T-helper 2 cell treated with Interferon-gamma antibody and Interleukin-4, amounts not matched to agents 5 μg/mL and 100 μg/mL, for 36 hours (primary cell): ENCODE data around the gene NISCH.

ENCODE experiments used
- DNase-seq: peaks from one replicate; pipeline ENCODE4 v3.0.0; 2021; ENCODE audit warnings: low spot score
- H3K27ac Mint-ChIP-seq: one replicate; pipeline ENCODE4 v1.8.0; 2021; ENCODE audit warnings: mild to moderate bottlenecking, mixed read lengths
- H3K27me3 Mint-ChIP-seq: one replicate; pipeline ENCODE4 v1.8.0; 2021; ENCODE audit warnings: low read depth, mixed read lengths
- H3K36me3 Mint-ChIP-seq: one replicate; pipeline ENCODE4 v1.8.0; 2021; ENCODE audit warnings: low read depth, mixed read lengths
- H3K4me1 Mint-ChIP-seq: one replicate; pipeline ENCODE4 v1.8.0; 2021; ENCODE audit warnings: low read depth, mixed read lengths
- H3K4me3 Mint-ChIP-seq: one replicate; pipeline ENCODE4 v1.8.0; 2022; ENCODE audit warnings: mild to moderate bottlenecking, moderate library complexity, mixed read lengths
- H3K9me3 Mint-ChIP-seq: one replicate; pipeline ENCODE4 v1.8.0; 2021; ENCODE audit warnings: mixed read lengths

The NISCH gene

GRCh38 chr3:52493232-52494017 is 38.0 kb downstream of the NISCH start:
- no peaks in the 10 kb centered on the region for H3K27me3 Mint-ChIP-seq
- no peak for DNase-seq
- H3K4me3 Mint-ChIP-seq, result no peak overlapping the region
- no peaks in the 10 kb centered on the region for H3K4me1 Mint-ChIP-seq
- no peaks in the 10 kb centered on the region for H3K9me3 Mint-ChIP-seq
- peaks cover 13% of the 10 kb centered on the region for H3K36me3 Mint-ChIP-seq
- no peak overlapping the region for H3K27ac Mint-ChIP-seq

GRCh38 chr3:52494445-52494844 is 39.0 kb downstream of the NISCH start:
- Mint-ChIP-seq H3K9me3 (no peaks in the 10 kb centered on the region), H3K27ac (no peak overlapping the region), H3K27me3 (no peaks in the 10 kb centered on the region), H3K4me3 (no peak overlapping the region), H3K36me3 (peaks cover 13% of the 10 kb centered on the region), H3K4me1 (no peaks in the 10 kb centered on the region)
- DNase-seq, result no peak

DNA sequence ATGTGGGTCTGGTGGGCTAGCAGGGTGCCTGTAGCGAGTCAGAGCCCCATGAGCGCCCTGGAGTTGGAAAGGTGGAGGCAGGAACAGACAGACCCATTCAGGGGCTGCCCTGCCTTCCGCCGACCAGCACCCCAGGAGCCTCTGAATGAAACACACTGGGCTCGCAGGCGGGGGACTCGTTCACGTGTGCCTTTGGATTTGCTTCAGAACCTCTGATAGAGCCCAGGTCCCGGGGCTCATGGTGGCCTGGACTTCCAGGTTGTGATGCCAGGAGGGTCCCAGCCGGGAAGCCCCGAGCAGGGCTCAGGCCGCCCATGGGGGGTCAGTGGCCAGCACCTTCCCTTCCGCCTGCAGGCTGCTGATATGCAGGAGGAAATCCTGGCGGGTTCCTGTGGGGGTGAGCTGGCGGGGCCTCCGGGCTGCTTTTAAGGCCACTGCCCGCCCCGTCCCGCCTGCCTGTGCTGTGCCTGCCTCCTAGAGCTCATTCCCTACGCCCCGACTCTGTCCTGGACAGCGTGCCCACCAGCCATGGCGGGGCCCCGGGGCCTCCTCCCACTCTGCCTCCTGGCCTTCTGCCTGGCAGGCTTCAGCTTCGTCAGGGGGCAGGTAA is 39.6 kb downstream of the NISCH start, which contains the start of gene STAB1:
Gene STAB1 (plus strand): TSS at position 453 of the 610 bp plus-strand sequence. CDS start 76 bp downstream, at position 529.
- no peak for DNase-seq
- Mint-ChIP-seq H3K9me3 (no peaks in the 10 kb centered on the region), H3K27ac (no peak within 1 kb of the TSS), H3K27me3 (no peaks in the 10 kb centered on the region), H3K4me3 (no peak within 1 kb of the TSS), H3K36me3 (peaks cover 10% of the 10 kb centered on the region), H3K4me1 (no peaks in the 10 kb centered on the region)

GRCh38 chr3:52495777-52496602 is 40.6 kb downstream of the NISCH start:
- Mint-ChIP-seq H3K4me3 (no peak overlapping the region), H3K27ac (no peak overlapping the region), H3K9me3 (no peaks in the 10 kb centered on the region), H3K36me3 (peaks cover 6% of the 10 kb centered on the region), H3K27me3 (no peaks in the 10 kb centered on the region), H3K4me1 (no peaks in the 10 kb centered on the region)
- no peak for DNase-seq

DNA sequence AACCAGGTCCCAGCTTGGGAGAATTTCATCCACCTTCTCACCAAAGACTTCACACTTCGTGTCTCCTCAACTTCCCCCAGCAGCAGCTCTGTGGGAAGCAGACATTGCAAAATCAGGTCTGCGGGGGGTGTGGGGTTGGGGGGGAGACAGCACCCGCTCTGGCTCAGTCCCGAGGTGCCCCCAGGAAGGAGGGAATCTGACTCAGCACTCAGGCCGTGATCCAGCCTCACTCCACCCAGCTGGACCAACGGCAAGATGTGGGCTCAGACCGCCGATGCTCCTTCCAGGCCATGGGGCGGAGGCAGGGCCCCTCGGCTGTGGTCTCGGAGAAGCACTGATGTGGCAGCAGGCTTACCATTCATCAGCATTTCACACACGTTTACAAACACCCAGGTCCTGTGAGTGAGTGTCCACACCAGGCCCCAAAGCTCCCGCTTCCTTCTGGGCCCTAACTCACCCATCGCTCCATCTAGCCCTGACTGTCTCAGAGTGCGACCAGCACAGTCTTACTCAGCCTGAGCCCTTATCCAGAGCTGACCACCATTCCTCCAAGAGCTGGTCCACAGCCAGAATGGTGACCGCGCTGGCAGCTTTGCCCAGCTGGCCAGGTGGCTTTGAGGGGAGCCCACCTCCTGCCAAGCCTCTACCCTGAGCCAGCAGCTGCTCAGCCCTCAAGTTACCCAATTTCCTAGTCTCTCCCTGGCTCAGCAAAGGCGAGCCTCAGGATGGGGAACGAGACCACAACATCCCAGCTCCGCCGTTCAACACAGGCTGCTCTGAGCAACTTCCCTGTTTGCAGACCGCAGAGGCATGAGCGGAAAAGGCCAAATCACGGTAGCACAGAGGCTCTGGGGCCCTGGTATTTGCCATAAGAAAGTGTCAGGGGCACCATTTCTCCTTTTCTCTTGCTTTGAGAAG is 43.0 kb downstream of the NISCH start:
- H3K4me3 Mint-ChIP-seq, result no peak overlapping the region
- no peaks in the 10 kb centered on the region for H3K4me1 Mint-ChIP-seq

GRCh38 chr3:52501046-52501445 is 45.6 kb downstream of the NISCH start:
- Mint-ChIP-seq H3K27ac (no peak overlapping the region), H3K36me3 (no peaks in the 10 kb centered on the region)

More for the DNA sequence above, 43.0 kb downstream of the NISCH start:
- Mint-ChIP-seq H3K36me3 (no peaks in the 10 kb centered on the region), H3K27me3 (no peaks in the 10 kb centered on the region), H3K27ac (no peak overlapping the region), H3K9me3 (no peaks in the 10 kb centered on the region)
- no peak for DNase-seq

DNA sequence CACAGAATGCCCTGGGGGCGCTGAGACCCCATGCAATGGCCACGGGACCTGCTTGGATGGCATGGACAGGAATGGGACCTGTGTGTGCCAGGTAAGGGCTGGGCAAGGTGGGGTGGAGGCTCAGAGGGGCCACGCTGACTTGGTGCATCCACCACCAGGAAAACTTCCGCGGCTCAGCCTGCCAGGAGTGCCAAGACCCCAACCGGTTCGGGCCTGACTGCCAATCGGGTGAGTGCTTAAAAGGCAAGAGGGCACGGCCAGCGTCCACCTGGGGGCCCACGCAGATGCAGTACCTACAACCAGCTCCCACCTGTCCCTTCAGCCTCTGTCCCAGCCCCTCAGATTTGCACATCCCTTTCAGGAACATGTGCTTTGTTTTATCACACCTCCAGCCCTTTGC is 46.6 kb downstream of the NISCH start:
- no peaks in the 10 kb centered on the region for H3K4me1 Mint-ChIP-seq
- H3K27me3 Mint-ChIP-seq, result no peaks in the 10 kb centered on the region
- no peak overlapping the region for H3K4me3 Mint-ChIP-seq
- no peak overlapping the region for H3K27ac Mint-ChIP-seq
- H3K9me3 Mint-ChIP-seq, result no peaks in the 10 kb centered on the region
- H3K36me3 Mint-ChIP-seq, result no peaks in the 10 kb centered on the region
- no peak for DNase-seq

More at GRCh38 chr3:52501046-52501445, 45.6 kb downstream of the NISCH start:
- no peaks in the 10 kb centered on the region for H3K4me1 Mint-ChIP-seq
- no peaks in the 10 kb centered on the region for H3K27me3 Mint-ChIP-seq
- no peak overlapping the region for H3K4me3 Mint-ChIP-seq
- DNase-seq, result no peak
- H3K9me3 Mint-ChIP-seq, result no peaks in the 10 kb centered on the region

DNA sequence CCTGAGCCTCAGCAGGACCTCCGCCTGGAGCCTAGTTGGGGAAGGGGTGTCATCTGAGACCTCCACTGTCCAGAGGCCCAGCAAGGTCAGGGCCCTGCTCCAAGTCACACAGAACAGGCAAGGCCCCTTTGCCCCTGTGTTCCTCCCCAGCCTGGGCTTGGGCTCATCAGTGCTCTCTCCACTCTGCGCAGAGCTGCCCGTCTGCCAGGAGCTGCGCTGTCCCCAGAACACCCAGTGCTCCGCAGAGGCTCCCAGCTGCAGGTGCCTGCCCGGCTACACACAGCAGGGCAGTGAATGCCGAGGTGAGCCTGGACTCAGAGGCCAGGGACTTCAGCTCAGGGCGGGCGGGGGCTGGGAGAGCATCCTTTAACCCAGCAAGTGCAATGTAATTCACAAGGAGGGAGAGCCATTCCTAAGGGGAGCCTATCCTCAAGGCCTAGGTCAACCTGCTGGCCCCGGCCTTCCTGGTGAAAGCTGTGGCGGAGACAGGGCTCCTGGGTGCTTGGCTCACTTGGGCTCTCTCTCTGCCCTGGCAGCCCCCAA is 47.5 kb downstream of the NISCH start:
- DNase-seq, result no peak
- Mint-ChIP-seq H3K4me3 (no peak overlapping the region), H3K27ac (no peak overlapping the region), H3K9me3 (no peaks in the 10 kb centered on the region), H3K4me1 (no peaks in the 10 kb centered on the region), H3K27me3 (no peaks in the 10 kb centered on the region), H3K36me3 (no peaks in the 10 kb centered on the region)

DNA sequence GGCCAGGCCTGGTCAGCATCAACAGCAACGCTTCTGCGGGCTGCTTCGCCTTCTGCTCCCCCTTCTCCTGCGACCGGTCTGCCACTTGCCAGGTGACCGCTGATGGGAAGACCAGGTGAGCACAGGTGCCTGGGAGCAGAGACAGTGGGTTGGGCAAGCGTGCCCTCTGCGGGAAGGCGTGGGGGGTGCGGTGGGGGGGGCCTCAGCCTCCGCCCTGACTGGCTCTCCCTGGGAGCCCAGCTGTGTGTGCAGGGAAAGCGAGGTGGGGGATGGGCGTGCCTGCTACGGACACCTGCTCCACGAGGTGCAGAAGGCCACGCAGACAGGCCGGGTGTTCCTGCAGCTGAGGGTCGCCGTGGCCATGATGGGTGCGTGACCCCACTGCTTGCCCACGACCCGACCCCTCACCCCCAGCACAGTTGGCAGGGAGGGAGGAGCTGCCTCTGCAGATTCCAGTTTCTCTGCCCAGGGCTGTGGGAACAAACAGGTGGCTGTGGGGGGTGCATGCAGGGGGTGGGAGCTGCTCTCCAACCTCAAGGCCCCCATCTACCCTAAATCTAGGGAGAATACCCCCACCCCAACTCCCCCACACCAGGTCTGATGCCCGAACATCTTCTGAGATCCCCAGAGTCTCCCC is 48.5 kb downstream of the NISCH start:
- H3K4me1 Mint-ChIP-seq, result no peaks in the 10 kb centered on the region
- no peaks in the 10 kb centered on the region for H3K27me3 Mint-ChIP-seq

GRCh38 chr3:52504977-52505376 is 49.6 kb downstream of the NISCH start:
- DNase-seq, result no peak
- H3K4me3 Mint-ChIP-seq, result no peak overlapping the region
- H3K27ac Mint-ChIP-seq, result no peak overlapping the region
- no peaks in the 10 kb centered on the region for H3K9me3 Mint-ChIP-seq
- H3K4me1 Mint-ChIP-seq, result no peaks in the 10 kb centered on the region
- no peaks in the 10 kb centered on the region for H3K27me3 Mint-ChIP-seq
- H3K36me3 Mint-ChIP-seq, result no peaks in the 10 kb centered on the region

More for the DNA sequence above, 48.5 kb downstream of the NISCH start:
- DNase-seq, result no peak
- Mint-ChIP-seq H3K4me3 (no peak overlapping the region), H3K27ac (no peak overlapping the region), H3K36me3 (no peaks in the 10 kb centered on the region), H3K9me3 (no peaks in the 10 kb centered on the region)

DNA sequence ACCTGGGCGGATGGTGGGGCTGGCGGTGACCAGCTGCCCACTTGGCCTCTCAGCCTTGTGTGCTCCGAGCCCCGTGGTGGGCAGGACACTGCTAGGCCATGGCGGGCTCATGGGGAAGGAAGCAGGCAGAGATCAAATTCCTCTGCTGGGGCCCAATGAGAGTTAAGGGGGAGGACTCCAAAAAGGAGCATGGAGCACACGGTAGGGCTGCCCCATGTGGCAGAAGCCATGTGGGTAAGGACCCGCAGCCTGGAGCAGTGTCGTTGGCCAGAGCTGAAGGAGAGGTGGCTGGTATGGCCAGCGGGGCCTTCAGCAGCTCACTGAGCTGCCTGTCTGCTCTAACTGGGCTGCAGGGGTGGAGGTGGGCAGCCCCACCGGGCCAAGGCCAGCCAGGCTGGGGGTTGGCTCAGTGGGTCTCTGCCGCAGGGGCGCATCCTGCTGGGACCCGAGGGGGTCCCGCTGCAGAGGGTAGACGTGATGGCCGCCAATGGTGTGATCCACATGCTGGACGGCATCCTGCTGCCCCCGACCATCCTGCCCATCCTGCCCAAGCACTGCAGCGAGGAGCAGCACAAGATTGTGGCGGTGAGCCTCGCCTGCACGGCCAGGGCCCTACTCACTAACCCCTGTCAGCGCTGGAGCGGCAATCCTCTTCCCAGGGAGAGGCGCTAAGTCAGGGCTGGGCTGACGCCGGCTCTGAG is 51.0 kb downstream of the NISCH start:
- H3K9me3 Mint-ChIP-seq, result no peaks in the 10 kb centered on the region
- no peaks in the 10 kb centered on the region for H3K27me3 Mint-ChIP-seq
- no peak overlapping the region for H3K4me3 Mint-ChIP-seq
- H3K27ac Mint-ChIP-seq, result no peak overlapping the region
- DNase-seq, result no peak
- H3K36me3 Mint-ChIP-seq, result no peaks in the 10 kb centered on the region
- H3K4me1 Mint-ChIP-seq, result no peaks in the 10 kb centered on the region

- no peaks in the 10 kb centered on the region for H3K27me3 Mint-ChIP-seq
- H3K9me3 Mint-ChIP-seq, result no peaks in the 10 kb centered on the region
- no peaks in the 10 kb centered on the region for H3K36me3 Mint-ChIP-seq
- no peaks in the 10 kb centered on the region for H3K4me1 Mint-ChIP-seq
- DNase-seq, result no peak
- no peak overlapping the region for H3K27ac Mint-ChIP-seq
- no peak overlapping the region for H3K4me3 Mint-ChIP-seq
Measured at GRCh38 chr3:52507359-52507758, 52.0 kb downstream of the NISCH start.
